DMS153 (cell line): ENCODE measurements around the gene ARHGEF5.
"Not testable (repeated sequence)": the region's sequence is repeated elsewhere in the genome, so short reads cannot be mapped to it uniquely, and the experiment has no call there.

Experiments
- DNase-seq: peaks from one replicate; lab custom pipeline; 2025; lab: John Stamatoyannopoulos, UW

ARHGEF5 gene

DNA sequence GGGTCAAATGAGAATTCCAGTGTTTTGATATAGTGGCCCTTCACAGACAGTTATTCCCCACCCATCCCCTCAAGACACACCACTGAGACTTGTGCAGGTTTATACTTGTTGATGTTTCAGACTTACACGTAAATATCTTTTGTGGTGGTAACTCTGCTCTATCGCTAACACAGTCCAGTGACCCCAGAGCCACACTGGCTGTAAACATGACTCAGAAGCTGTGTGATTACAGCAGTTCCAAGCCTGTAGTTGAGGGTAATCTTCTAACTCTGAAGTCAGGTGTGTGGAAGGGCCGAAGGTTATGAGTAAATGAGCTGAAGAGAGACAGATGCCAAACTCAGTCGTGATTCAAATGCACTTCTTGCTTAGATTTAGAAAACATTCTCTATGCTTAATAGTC is 28.9 kb downstream of the ARHGEF5 start:
- DNase-seq, result no peak

DNA sequence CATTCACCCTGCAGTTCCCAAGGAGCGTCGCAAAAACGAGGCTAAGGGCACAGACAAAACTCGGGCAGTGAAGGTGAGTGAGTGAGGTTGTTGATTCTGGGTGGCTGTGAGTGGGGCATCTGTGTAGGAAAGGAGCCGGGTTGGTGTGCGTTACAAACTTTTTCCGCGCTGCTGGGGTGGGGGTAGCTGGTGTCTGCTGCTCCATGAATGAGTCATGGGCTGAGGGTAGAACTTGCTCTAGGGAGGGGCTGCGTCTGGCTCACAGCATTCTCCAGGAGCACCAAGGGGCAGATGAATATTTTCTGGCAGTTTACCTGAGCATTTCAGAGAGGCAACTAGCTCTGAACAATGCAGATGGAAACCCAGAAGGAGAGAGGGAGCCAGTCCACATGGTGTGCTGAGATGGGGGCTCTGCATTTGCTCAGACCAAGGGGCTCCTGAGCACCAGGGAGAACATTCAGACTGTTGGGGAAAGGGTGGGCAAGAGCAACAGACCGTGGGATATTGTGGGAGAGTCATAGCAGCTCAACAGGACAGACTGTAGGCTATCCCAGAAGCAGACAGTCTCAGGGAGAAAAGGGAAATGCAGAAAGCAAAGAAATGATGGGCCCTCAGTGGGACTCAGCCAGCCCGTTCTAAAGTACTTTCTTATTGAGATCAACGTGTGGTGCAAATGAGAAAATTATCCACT is 29.5 kb downstream of the ARHGEF5 start:
- DNase-seq, result no peak

DNA sequence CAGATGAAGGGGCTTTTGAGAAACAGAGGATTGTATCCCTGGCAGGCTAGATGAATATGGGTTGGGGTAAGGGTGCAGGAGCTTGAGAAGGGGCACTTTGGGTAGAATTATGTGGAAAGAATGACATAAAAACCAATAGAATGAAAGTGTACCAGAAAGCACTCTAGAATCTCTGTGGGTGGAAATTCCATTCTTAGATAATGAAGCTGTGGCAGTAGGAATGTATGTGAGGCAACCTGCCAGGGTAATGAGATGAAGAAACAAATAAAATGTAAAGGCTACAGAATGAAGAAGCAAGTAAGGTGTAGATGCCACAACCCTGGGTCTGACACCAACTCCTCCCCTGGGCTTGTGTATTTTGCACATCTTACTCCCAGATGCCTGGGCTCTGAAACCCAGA is 31.5 kb downstream of the ARHGEF5 start:
- DNase-seq, result no peak

DNA sequence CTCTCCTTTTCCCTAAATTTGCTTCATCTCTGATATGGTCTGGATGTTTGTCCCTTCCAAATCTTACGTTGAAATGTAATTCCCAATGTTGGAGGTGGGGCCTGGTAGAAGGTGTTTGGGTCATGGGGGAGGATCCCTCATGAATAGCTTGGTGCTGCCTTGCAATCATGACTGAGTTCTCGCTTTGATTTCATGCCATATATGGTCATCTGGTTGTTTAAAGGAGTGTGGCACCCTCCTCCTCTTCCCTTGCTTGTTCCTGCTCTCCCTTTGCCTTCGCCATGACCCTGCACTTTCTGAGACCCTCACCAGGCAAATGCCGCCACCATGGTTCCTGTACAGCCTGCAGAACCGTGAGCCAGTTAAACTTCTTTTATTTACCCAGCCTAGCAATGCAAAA is 33.7 kb downstream of the ARHGEF5 start:
- DNase-seq, result no peak

DNA sequence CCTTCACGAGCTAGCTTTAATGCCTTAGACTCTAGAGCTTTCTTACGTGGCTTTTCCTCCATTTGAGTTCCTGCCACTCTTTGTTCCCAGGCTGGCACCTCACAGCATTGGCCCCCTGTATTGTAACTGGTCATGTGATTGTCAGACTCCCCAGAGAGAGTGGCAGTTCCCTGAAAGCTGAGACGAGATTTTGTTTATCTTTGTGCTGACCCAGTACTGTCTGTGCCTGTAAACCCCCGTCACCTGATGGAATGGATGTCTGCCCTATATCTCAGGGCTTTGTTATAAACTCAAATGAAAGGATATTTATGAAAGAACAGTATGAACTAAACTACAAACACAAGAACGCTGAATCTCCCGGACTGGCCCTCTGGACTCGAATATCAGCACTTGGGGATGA is 35.3 kb downstream of the ARHGEF5 start:
- DNase-seq, result no peak

DNA sequence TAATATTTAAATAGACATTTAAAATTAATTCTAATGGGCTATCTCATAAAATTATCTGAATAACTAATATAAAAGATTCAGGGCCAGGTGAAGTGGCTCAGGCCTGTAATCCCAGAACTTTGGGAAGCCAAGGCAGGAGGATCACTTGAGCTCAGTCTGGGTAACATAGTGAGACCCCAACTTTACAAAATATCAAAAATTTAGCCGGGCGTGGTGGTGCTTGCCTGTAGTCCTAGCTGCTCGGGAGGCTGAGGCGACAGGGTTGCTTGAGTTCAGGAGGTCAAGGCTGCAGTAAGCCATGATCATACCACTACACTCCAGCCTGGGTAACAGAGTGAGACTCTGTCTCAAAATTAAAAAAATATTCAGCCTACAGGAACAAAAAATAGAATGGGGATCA is 35.8 kb downstream of the ARHGEF5 start:
- no peak for DNase-seq

DNA sequence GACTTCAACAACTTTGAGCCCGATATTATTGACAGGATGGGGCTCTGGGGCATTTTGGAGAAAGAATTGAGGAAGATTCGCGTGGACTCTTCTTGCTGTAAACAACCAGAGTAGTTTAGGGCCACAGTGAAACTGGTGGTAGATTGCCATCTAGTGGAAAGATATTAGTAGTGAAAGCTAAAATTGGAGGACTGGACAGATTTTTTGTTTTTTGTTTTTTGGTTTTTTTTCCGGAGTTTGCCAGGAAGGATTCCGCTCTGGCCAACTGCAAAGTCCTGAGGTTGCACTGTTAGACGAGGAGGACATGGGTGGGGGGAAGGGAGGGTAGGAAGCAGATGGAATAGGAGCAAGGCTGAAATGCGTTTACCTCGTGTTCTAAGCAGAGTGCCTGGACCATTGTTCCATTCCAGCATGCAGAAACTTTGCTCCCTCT is 36.6 kb downstream of the ARHGEF5 start:
- DNase-seq, result no peak

DNA sequence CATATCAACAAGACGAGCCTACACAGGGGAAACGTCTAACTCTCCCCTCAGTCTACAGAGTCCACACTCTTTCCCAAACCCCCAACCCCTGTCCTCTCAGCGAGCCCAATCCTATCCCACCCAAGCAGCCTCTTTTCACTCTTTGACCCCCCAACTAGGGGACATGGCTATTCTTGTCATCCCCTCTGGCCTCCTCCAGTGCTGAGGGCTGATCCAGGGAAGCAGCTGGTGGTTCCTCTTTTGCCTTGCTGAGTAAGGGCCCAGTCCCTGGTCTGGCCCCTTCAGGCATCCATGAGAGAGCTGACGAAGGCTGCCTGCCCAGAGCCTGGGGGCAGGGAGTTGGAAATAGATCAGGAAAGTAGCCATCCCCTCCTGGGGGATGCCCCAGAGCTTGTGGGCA is 41.9 kb downstream of the ARHGEF5 start:
- DNase-seq, result no peak

DNA sequence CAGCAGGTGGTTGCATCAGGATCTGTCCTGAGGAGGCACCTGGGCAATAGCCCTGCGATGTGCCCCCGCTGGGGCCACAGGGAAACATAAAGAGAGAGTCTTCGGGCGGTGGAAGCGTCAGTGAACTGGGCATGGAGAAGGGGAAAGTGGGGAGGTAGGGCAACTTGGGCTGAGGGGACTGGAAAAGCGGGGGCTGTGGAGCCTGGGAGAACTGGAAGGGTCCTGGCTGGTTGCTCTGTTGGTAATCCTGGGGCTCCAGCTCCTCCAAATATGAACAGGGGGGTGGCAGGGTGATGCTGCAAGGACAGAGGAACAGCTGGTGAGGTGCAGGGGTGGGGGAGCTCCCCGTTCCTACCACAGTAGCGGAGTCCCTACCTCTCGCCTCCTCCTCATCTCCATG is 43.1 kb downstream of the ARHGEF5 start:
- DNase-seq, result no peak

DNA sequence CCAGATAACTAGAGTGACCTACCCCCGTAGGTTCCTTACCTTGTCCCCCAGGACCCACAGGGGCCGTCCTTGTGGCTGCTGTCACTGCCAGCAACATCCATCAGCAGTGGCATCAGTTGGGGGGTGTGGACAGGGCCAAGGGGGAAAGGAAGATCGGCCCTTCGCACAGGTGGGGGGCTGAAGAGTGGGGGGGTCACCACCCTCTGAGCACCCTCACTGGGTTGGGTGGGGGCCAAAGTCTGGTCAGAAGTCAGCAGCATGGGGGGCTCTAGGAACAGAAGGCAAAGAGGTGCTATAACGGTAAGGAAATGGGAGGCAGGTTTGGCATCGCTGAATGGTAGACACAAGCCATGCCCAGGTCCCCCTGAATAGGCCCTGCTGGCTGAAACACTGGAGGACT is 43.7 kb downstream of the ARHGEF5 start:
- no peak for DNase-seq

DNA sequence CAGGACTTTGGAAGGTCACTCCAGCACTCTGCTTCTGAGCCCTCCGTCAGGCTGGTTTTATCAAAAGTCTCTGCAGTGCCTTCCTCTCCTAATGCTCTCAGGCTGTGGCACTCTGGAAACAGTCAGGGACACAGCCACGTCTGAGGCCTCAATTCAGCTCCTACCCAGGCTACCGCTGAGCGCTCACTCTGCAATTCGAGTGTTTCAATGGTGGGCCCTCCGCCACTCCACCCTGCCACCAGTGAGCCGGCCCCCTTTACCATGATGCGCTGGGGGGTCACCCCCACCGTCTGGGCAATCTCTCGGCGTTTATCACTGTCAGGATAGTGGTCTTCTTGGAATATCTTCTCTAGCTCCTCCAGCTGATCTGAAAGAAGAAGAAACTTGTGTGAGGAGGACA is 44.7 kb downstream of the ARHGEF5 start:
- DNase-seq, result no peak

DNA sequence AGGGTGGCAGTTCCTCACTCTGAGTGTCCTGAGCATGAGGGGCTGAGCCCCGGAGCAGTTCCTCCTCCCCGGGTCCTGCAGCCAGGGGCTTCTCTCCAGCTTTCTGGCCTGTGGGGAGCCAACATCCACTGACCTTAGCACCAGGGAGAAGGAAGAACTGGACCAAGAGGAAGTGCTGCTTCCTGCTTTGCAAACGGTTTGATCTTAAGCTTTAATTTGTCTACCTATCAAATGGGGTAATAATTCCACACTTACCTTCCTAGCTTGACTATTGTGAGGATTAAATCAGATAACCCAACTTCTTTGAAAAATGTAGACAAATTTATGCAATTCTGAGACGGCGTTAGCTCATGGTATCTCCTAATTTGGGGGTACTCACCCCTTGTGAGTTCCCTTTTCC is 46.3 kb downstream of the ARHGEF5 start:
- DNase-seq, result no peak

DNA sequence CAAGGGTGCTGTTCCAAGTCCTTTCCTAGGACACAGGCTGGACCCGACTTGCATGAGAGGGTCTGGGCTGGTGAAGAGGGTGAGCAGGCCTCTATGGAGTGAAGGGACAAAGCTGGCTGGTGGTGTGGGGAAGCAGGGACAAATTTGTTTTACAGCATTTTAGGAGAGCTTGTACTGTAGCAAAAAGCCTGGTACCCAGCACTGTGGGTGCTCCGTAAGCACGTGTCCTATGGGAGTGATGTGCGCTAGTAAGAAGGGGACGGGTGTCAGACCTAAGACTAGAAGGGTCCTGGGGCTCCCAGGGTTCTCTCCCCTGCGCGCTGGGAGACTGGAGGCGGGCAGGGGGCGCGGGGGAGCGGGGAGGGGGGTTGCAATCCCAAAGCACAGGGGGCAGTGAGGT is 47.9 kb downstream of the ARHGEF5 start:
- no peak for DNase-seq

DNA sequence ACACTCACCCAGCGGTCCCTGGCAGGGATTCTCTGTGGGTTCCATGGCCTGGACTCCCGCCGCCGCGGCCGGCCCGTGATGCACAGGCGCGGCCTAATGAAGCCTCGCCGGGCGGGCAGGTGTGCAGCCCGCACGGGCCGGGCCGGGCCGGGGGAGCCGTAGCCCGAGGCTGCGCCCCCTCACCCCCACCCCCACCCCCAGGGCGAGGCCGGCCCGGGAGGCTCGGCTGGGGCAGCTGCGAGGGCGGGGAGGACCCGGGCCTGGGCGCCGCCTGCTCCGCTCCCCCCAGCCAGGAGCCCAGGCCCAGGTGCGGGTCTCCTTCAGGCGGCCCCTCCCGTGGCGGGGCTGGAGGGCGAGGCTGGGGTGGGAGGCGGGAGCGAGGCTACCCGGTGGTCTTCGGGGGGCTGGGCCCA is 48.5 kb downstream of the ARHGEF5 start, which contains the start of gene NOBOX:
Gene NOBOX, minus strand, starts transcription at position 45 of the 413 bp plus-strand sequence.
- DNase-seq, result no peak

DNA sequence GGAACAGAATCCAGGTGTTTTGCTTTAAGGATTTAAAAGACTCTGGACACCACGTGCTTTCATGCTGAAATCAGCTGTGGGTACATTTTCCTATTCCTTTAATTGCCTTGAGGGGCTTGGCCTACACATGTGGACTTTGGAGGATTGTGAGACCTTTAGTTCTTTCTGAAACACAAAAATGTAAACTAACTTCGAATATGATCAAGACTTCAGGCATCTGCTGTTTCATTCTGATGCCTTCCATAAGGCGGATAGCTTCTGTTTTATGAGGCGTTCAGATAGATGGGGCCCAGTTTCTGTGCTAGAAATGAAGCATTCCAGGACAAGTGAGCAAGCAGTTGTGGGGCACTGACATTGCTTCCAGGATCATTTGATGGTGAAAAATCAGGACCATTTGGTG is 49.7 kb downstream of the ARHGEF5 start:
- no peak for DNase-seq

DNA sequence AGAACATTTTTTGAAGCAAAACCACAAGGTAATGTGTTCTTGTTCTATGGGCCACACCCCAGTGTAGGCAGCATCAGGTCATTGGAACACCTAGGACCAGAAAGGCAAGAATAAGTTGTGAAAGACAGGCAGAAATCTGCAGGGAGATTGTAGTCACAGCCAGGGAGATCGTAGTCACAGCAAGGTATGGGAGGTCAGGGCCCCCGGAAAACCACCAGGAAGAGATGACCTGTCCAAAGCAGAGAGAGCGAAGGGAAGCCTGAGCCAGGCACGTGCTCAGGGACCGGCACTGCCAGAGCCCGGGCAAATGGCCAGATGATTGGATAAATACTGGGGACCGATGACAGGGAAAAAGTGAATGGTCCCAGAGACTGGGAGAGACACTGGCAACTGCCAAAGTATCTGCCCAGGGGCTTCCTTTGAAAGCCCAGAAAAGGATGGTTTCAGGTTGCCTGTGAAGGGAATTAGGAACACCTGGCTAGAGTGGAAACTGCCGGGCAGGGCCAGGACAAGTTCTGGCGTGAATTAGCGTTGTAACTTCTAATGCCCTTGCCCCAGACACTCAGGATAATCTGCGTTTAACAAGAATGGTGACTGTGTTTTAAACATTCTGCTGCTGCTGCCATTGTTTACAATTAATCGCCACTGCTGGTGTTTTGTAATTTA is 52.2 kb downstream of the ARHGEF5 start:
- no peak for DNase-seq

DNA sequence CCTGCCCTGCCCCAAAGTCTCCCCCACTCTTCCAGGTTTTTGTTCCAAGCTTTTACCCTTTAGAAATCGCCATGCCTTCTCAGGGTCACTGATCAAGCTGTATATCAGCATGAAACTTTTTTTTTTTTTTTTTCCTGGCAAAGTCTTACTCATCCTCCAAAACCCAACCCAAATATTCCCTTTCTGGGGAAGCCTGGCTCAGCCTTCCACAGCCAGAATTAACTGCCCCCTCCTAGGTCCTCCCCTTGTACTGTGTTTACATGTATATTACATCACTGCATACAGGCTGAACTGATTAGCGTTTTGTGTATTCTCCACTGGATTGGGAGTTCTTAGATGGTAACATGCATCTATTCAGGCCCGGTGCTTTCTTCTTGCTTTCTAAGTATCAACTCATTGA is 52.9 kb downstream of the ARHGEF5 start:
- no peak for DNase-seq

DNA sequence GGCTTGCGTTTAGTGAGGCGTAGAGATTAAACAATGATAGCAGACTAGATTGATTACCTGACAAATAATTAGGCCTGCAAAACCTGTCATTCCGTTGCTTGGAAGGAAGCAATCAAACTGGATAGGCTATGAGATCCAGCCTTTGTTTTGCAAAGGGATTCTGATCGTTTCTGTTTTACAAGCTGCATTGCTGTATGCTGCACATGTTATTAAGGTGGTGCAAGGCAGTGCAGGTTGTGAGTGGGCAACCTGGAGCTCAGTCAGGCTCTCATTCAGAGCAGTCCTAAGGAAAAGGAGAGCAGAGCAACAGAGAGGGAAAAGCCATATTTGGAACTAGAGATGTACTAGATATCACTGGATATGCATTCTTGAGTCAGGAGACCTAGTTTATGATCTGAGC is 55.2 kb downstream of the ARHGEF5 start:
- DNase-seq, result no peak

DNA sequence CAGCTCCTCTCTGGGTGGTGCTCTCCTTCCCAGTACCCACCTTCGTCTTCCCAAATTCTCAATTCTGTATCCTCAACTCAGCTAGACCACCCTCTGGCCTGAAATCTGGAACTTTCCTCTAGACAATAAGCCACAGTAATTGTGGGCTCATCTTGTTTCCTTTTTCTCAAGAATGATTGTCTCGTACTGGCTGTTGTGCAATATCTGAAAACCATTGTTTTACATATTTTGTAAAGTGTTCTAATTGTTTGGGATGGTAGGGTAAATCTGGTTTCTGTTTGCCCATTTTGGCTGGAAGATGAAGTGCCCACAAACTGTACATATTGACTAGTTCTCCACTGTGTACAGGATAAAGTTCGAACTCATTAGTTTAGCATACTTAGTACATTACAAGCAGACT is 59.6 kb downstream of the ARHGEF5 start:
- no peak for DNase-seq

DNA sequence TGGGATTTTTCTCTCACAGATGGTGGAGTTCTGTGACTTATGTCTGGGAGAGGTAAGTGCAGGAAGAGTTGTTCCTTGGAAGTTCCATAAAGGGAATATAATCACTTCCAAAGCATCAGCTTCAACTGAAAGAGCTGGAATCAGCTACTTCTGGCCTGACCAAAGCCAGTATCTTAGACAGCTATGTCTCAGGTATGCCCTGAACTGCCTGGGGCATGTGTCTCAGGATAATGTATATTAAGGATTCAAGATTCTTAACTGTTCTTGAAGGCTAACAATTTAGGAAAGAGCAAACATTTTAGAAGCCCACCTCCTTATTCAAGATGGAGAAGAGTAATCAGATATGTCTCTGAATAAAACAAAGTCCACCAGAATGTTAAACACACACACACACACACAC is 60.7 kb downstream of the ARHGEF5 start:
- DNase-seq, result no peak

DNA sequence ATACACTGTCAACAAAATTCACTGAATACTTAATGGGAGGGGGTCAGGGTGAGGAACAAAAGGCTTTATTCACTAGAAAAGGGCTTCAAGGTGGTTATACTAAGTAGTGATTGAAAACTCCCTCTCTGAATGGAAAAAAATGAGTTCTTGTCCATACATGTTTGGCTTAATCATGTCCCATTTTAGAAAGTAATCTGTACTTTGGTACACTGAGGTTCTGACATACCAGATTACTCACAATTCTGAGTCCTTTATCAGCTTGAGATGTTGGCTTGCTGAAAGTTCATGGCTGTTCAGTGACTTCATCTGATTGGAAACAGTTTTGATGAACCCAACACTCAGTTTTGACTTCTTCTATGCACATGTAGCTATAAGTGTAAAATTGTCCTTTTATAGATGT is 61.1 kb downstream of the ARHGEF5 start:
- DNase-seq, result no peak

DNA sequence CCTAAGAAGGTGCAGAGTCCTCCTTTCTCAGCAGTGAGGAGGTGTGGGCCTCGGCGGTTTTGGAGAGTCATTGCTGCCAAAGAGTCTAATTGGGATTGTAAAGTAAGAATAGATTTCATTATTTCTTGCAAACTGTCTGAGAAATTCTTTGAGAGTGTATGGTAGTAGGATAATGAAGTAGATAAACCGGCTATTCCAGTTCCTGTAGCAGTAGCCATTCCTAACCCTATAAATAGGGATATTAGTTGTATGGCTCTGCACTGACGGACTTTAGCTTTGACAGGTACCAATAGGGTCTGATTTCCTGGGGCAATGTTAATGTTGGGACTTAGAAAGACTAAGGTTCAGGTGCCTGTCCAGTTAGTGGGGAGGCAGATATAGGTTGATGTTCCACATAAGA is 63.7 kb downstream of the ARHGEF5 start:
- DNase-seq, result not testable (repeated sequence)

DNA sequence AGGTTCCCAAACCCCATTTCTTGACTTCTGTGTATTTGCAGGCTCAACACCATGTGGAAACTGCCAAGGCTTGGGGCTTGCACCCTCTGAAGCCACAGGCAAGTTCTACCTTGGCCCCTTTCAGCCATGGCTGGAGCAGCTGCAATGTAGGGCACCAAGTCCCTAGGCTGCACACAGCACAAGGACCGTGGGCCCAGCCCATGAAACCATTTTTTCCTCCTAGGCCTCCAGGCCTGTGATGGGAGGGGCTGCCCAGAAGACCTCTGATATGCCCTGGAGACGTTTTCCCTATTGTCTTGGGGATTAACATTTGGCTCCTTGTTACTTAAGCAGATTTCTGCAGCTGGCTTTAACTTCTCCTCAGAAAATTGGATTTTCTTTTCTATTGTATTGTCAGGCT is 72.3 kb downstream of the ARHGEF5 start:
- not testable (repeated sequence) for DNase-seq

DNA sequence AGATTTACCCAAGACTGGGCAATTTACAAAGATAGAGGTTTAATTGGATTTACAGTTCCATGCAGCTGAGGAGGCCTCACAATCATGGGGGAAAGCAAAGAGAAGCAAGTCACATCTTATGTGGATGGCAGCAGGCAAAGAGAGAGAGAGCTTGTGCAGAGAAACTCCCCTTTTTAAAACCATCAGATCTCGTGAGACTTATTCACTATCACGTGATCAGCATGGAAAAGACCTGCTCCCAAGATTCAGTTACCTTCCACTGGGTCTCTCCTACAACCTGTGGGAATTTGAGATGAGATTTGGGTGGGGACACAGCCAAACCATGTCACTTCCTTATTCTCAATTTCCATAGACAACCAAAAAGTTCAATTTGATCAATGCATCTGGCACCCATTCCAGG is 73.2 kb downstream of the ARHGEF5 start:
- DNase-seq, result no peak
